ENCODE data around the gene LIX1L.

The LIX1L gene

GRCh38 chr1:145891587-145892485 lies 66.0 kb downstream of the LIX1L start:
- DNase-seq = peak; percentile 53

- DNase-seq = no peak
Observed at GRCh38 chr1:145891143-145891542, 66.7 kb downstream of the LIX1L start.

- DNase-seq = no peak
Observed at GRCh38 chr1:145889722-145890121, 68.1 kb downstream of the LIX1L start.

- DNase-seq = no peak
Observed at GRCh38 chr1:145887631-145888030, 70.2 kb downstream of the LIX1L start.

- DNase-seq = no peak
Observed at GRCh38 chr1:145886816-145887215, 71.0 kb downstream of the LIX1L start.

- DNase-seq = no peak
Observed at GRCh38 chr1:145886390-145886789, 71.4 kb downstream of the LIX1L start.

GRCh38 chr1:145885738-145886287 lies 72.0 kb downstream of the LIX1L start, which contains the start of gene ANKRD35:
TSS of gene ANKRD35 (minus strand) at chr1:145885866. CDS start at chr1:145885758, 108 bp downstream.
- DNase-seq = peak; percentile 28

- DNase-seq = no peak
Observed at GRCh38 chr1:145884675-145885074, 73.1 kb downstream of the LIX1L start.
